ENCODE results near the gene EZH2. TPM values are rescaled to one million over a fixed set of nuclear protein-coding genes. Genes with fewer than 3 reads are reported as not detected.

Gene EZH2
- total and polyA plus RNA-seq, 9 donors: 2.5 to 5.6 (median 4.0) TPM

- intact Hi-C loops (cut with DNase I): no loop called here
- no peak for DNase-seq
- TF ChIP-seq EP300 (IDR thresholded peaks at IDR 0.05) (no peak), POLR2A (IDR thresholded peaks at IDR 0.05) (no peak)
- TF ChIP-seq, protein P1, sequence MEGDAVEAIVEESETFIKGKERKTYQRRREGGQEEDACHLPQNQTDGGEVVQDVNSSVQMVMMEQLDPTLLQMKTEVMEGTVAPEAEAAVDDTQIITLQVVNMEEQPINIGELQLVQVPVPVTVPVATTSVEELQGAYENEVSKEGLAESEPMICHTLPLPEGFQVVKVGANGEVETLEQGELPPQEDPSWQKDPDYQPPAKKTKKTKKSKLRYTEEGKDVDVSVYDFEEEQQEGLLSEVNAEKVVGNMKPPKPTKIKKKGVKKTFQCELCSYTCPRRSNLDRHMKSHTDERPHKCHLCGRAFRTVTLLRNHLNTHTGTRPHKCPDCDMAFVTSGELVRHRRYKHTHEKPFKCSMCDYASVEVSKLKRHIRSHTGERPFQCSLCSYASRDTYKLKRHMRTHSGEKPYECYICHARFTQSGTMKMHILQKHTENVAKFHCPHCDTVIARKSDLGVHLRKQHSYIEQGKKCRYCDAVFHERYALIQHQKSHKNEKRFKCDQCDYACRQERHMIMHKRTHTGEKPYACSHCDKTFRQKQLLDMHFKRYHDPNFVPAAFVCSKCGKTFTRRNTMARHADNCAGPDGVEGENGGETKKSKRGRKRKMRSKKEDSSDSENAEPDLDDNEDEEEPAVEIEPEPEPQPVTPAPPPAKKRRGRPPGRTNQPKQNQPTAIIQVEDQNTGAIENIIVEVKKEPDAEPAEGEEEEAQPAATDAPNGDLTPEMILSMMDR (IDR thresholded peaks at IDR 0.05): no peak
- Histone ChIP-seq H3K36me3 (no peaks in the 10 kb centered on the region), H3K9me3 (no peaks in the 10 kb centered on the region), H3K27me3 (no peaks in the 10 kb centered on the region), H3K4me1 (ENCODE audit: insufficient read depth) (peaks cover 9% of the 10 kb centered on the region), H3K27ac (no peak overlapping the region), H3K4me3 (no peak overlapping the region)
- WGBS, 3 donors: 64 to 78% (median 77%) methylated on average over 7 of the region's 7 CpGs
These were observed 31.1 kb upstream of the EZH2 start for GRCh38 chr7:148915211-148915610.

GRCh38 chr7:148914208-148914777, 30.2 kb upstream of the EZH2 start:
- intact Hi-C loops (cut with DNase I): no loop called here
- Histone ChIP-seq H3K9me3 (no peaks in the 10 kb centered on the region), H3K27me3 (no peaks in the 10 kb centered on the region), H3K4me1 (ENCODE audit: insufficient read depth) (peaks cover 9% of the 10 kb centered on the region), H3K27ac (no peak overlapping the region), H3K4me3 (no peak overlapping the region), H3K36me3 (no peaks in the 10 kb centered on the region)
- 17 to 26% (median 21%) methylated on average over 10 of the region's 10 CpGs for WGBS, 3 donors
- DNase-seq: peak in 1 of 5 donors; percentile 15
- no peak for TF ChIP-seq POLR2A (IDR thresholded peaks at IDR 0.05)
- TF ChIP-seq, protein P1 (IDR thresholded peaks at IDR 0.05): no peak
- no peak for TF ChIP-seq EP300 (IDR thresholded peaks at IDR 0.05)

GRCh38 chr7:148912758-148913541, 28.9 kb upstream of the EZH2 start:
- H3K4me3 ChIP-seq: no peak overlapping the region
- TF ChIP-seq EP300 (IDR thresholded peaks at IDR 0.05) (no peak), POLR2A (IDR thresholded peaks at IDR 0.05) (no peak)
- TF ChIP-seq, protein P1 (IDR thresholded peaks at IDR 0.05): no peak
- no peak overlapping the region for H3K27ac ChIP-seq
- no peaks in the 10 kb centered on the region for H3K9me3 ChIP-seq
- WGBS, 3 donors: 83 to 91% (median 88%) methylated on average over 8 of the region's 8 CpGs
- no peak for DNase-seq
- intact Hi-C loops (cut with DNase I): no loop called here
- H3K36me3 ChIP-seq: no peaks in the 10 kb centered on the region
- peaks cover 9% of the 10 kb centered on the region for H3K4me1 ChIP-seq (ENCODE audit: insufficient read depth)
- H3K27me3 ChIP-seq: no peaks in the 10 kb centered on the region

DNA sequence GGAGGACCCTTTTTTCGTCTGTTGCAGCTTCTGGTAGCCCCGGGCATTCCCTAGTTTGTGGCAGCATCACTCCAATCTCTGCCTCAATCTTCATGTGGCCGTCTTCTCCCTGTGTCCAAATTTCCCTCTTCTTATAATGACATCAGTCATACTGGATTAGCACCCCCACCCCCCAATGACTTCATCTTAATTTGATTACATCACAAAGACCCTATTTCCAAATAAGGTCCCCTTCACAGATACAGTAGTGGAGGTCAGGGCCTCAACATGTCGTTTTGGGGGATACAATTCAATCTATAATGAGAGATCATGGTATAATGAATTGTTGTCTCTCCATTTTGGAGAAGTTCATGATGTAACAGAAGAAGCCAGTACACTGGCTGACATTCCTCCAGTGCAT, 28.1 kb upstream of the EZH2 start:
- H3K36me3 ChIP-seq: no peaks in the 10 kb centered on the region
- H3K4me3 ChIP-seq: no peak overlapping the region
- DNase-seq: no peak
- peaks cover 9% of the 10 kb centered on the region for H3K4me1 ChIP-seq (ENCODE audit: insufficient read depth)
- H3K27me3 ChIP-seq: no peaks in the 10 kb centered on the region
- intact Hi-C loops (cut with DNase I): no loop called here
- TF ChIP-seq EP300 (IDR thresholded peaks at IDR 0.05) (no peak), POLR2A (IDR thresholded peaks at IDR 0.05) (no peak)
- TF ChIP-seq, protein P1 (IDR thresholded peaks at IDR 0.05): no peak
- 85 to 91% (median 91%) methylated on average over 4 of the region's 4 CpGs for WGBS, 3 donors
- no peaks in the 10 kb centered on the region for H3K9me3 ChIP-seq
- no peak overlapping the region for H3K27ac ChIP-seq

Measured in ovary (tissue), 9 donors.